Memory B cell (primary cell): ENCODE measurements around the gene FUT1.

ENCODE experiments used
- ATAC-seq: fragments of 150-1000 bp; cut with Tn5 transposase; 2 replicates; pipeline ENCODE4 v1.10.0; 2021; ENCODE audit warnings: low read depth, mild to moderate bottlenecking, moderate library complexity
- DNase-seq, 2 donors: peaks; one replicate each; pipeline ENCODE4 v3.0.0; 2022; ENCODE audit warnings: low spot score in 2 of 2
- H3K27ac Mint-ChIP-seq: one replicate; pipeline ENCODE4 v1.8.0; 2022; ENCODE audit warnings: mild to moderate bottlenecking, moderate library complexity, mixed read lengths
- H3K27me3 Mint-ChIP-seq: one replicate; pipeline ENCODE4 v1.8.0; 2022; ENCODE audit warnings: mixed read lengths
- H3K36me3 Mint-ChIP-seq: one replicate; pipeline ENCODE4 v1.8.0; 2022; ENCODE audit warnings: mild to moderate bottlenecking, mixed read lengths
- H3K4me1 Mint-ChIP-seq: one replicate; pipeline ENCODE4 v1.8.0; 2022; ENCODE audit warnings: mixed read lengths
- H3K4me3 Mint-ChIP-seq: one replicate; pipeline ENCODE4 v1.8.0; 2022; ENCODE audit warnings: mild to moderate bottlenecking, moderate library complexity, mixed read lengths
- H3K9me3 Mint-ChIP-seq: one replicate; pipeline ENCODE4 v1.8.0; 2022; ENCODE audit warnings: mixed read lengths

Gene FUT1

DNA sequence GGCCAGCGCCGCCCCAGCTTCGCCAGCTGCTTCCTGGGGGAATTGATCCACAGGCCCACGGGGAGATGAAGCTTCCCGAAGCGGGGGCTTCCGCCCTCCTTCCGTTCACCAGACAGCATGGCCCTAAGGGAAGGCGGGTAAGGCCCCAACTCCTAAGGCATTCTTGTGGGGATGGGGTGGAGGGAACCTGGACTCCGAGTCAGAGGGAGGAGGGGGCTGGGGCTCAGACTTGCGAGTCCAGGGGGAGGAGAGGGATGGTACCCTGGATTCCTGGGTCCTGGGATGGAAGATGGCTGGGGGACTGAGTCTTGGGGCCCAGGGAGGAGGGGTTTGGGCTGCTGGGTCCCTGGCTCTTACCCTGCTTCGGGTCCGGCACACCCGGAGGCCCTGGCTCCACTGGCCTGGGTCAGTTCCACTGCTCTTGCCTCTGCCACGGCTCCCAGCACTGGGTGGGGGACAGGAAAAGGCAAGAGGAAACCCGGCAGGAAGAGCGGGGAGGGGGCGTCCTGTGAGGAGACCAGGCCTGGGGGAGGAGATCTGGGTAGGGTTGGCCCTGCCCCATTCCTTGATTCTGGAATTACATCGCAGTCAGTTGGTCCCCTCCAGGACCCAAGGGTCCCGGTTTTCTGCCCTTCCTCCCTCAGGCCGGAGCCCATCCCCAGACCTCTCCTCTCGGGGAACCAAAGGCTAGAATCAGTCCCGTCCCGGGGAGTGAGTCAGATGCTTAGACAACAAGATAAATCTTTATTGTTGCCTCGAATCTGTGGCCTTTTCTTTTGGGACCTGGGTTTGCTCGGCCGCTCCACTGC is 12.1 kb downstream of the FUT1 start, which contains the start of gene RASIP1:
TSS of gene RASIP1 (minus strand) at position 447 of the 809 bp plus-strand sequence. CDS start at position 119, 328 bp downstream.
- no peak for DNase-seq
- H3K4me1 Mint-ChIP-seq: peaks cover 10% of the 10 kb centered on the region
- peak within 1 kb of the TSS; percentile 50 for H3K4me3 Mint-ChIP-seq
- no peak for ATAC-seq
- no peak within 1 kb of the TSS for H3K27ac Mint-ChIP-seq
- peaks cover 10% of the 10 kb centered on the region for H3K27me3 Mint-ChIP-seq
- H3K9me3 Mint-ChIP-seq: peaks cover 1% of the 10 kb centered on the region
- H3K36me3 Mint-ChIP-seq: no peaks in the 10 kb centered on the region

- H3K27me3 Mint-ChIP-seq: peaks cover 8% of the 10 kb centered on the region
- H3K36me3 Mint-ChIP-seq: no peaks in the 10 kb centered on the region
- ATAC-seq (no peak), DNase-seq (no peak)
- H3K27ac Mint-ChIP-seq: no peak overlapping the region
- peaks cover 10% of the 10 kb centered on the region for H3K4me1 Mint-ChIP-seq
- H3K9me3 Mint-ChIP-seq: peaks cover 1% of the 10 kb centered on the region
- H3K4me3 Mint-ChIP-seq: peak overlapping the region; percentile 50
Measured at GRCh38 chr19:48739404-48740163, 12.9 kb downstream of the FUT1 start.

DNA sequence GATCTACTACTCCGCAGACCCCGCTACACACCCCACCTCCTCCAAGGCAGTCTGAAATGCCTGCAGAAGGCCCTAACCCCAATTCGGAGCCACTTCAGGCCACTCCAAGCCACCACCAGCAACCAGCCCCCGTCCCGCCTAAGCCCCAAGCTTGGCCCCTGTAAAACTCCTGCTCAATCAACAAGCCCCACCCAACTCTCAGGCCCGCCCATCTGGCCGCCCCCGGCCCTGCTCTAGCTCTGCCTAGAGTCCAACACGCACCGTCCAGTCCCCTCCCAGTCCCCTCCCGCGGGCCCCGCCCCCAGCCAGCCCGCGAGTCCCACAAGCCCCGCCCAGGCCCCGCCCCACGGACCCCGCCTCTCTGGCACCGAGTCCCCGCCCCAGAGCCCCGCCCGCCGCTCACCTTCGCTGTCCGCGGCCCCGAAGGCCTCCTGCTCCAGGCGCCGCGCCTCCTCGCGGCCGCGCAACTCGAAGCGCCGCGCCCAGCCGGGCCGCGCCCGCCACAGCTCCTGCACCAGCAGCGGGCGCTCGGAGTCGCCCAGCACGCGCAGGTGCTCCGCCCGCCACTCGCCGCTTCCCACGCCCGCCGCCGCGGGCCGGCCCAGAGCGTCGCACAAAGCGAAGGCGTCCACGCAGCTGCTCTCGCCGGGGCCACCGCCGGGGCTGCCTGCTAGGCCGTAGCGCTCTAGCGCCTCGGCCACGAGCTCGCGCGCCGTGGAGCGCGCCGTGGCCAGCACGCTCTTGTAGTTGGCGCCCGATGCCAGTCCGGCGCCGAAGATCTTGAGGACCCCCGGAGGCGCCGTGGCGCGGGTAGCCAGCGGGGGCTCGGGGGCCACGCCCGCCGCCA is 13.7 kb downstream of the FUT1 start:
- Mint-ChIP-seq H3K27me3 (peaks cover 4% of the 10 kb centered on the region), H3K4me1 (peaks cover 10% of the 10 kb centered on the region), H3K36me3 (no peaks in the 10 kb centered on the region), H3K27ac (no peak overlapping the region), H3K9me3 (peaks cover 1% of the 10 kb centered on the region), H3K4me3 (peak overlapping the region; percentile 54)
- peak; percentile 89 for ATAC-seq
- peak; percentile 75 to 78 for DNase-seq

GRCh38 chr19:48737360-48737998 is 15.0 kb downstream of the FUT1 start:
- H3K27me3 Mint-ChIP-seq: no peaks in the 10 kb centered on the region
- peaks cover 1% of the 10 kb centered on the region for H3K9me3 Mint-ChIP-seq
- H3K4me3 Mint-ChIP-seq: no peak overlapping the region
- ATAC-seq (no peak), DNase-seq (no peak)
- H3K36me3 Mint-ChIP-seq: no peaks in the 10 kb centered on the region
- H3K27ac Mint-ChIP-seq: no peak overlapping the region
- H3K4me1 Mint-ChIP-seq: peaks cover 10% of the 10 kb centered on the region

GRCh38 chr19:48735031-48735615 is 17.3 kb downstream of the FUT1 start:
- peaks cover 6% of the 10 kb centered on the region for H3K4me1 Mint-ChIP-seq
- ATAC-seq: no peak
- DNase-seq: no peak
- no peak overlapping the region for H3K4me3 Mint-ChIP-seq
- H3K27ac Mint-ChIP-seq: no peak overlapping the region
- H3K9me3 Mint-ChIP-seq: peaks cover 1% of the 10 kb centered on the region
- no peaks in the 10 kb centered on the region for H3K36me3 Mint-ChIP-seq
- H3K27me3 Mint-ChIP-seq: no peaks in the 10 kb centered on the region

DNA sequence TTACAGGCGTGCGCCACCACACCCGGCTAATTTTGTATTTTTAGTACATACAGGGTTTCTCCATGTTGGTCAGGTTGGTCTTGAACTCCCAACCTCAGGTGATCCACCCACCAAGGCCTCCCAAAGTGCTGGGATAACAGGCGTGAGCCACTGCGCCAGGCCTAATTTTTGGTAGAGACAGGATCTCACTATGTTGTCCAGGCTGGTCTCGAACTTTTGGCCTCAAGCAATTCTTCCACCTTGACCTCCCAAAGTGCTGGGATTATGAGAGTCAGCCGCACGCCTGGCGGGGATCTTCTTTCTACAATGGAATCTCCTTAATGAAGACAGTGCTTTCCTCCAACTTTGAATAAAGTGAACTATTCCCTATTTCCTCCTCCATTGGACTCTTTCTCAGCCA is 17.8 kb downstream of the FUT1 start:
- H3K4me3 Mint-ChIP-seq: no peak overlapping the region
- H3K9me3 Mint-ChIP-seq: peaks cover 1% of the 10 kb centered on the region
- H3K27me3 Mint-ChIP-seq: no peaks in the 10 kb centered on the region
- H3K4me1 Mint-ChIP-seq: peaks cover 3% of the 10 kb centered on the region
- ATAC-seq (no peak), DNase-seq (no peak)
- H3K36me3 Mint-ChIP-seq: no peaks in the 10 kb centered on the region
- H3K27ac Mint-ChIP-seq: no peak overlapping the region

GRCh38 chr19:48731452-48731851 is 21.0 kb downstream of the FUT1 start:
- Mint-ChIP-seq H3K27ac (no peak overlapping the region), H3K27me3 (no peaks in the 10 kb centered on the region), H3K36me3 (peaks cover 5% of the 10 kb centered on the region), H3K4me3 (no peak overlapping the region), H3K9me3 (peaks cover 4% of the 10 kb centered on the region), H3K4me1 (peaks cover 3% of the 10 kb centered on the region)
- ATAC-seq (no peak), DNase-seq (no peak)

- peaks cover 14% of the 10 kb centered on the region for H3K4me1 Mint-ChIP-seq
- no peaks in the 10 kb centered on the region for H3K27me3 Mint-ChIP-seq
- DNase-seq (no peak), ATAC-seq (no peak)
- peaks cover 12% of the 10 kb centered on the region for H3K9me3 Mint-ChIP-seq
- H3K4me3 Mint-ChIP-seq: no peak overlapping the region
- peaks cover 13% of the 10 kb centered on the region for H3K36me3 Mint-ChIP-seq
- no peak overlapping the region for H3K27ac Mint-ChIP-seq
Measured at GRCh38 chr19:48728911-48729664, 23.4 kb downstream of the FUT1 start.

- no peaks in the 10 kb centered on the region for H3K27me3 Mint-ChIP-seq
- peaks cover 13% of the 10 kb centered on the region for H3K36me3 Mint-ChIP-seq
- ATAC-seq (peak; percentile 82), DNase-seq (peak in 1 of 2 donors; percentile 44)
- no peak overlapping the region for H3K4me3 Mint-ChIP-seq
- H3K4me1 Mint-ChIP-seq: peaks cover 14% of the 10 kb centered on the region
- peaks cover 12% of the 10 kb centered on the region for H3K9me3 Mint-ChIP-seq
- peak overlapping the region; percentile 71 for H3K27ac Mint-ChIP-seq
Measured at GRCh38 chr19:48726556-48726955, 25.9 kb downstream of the FUT1 start.

DNA sequence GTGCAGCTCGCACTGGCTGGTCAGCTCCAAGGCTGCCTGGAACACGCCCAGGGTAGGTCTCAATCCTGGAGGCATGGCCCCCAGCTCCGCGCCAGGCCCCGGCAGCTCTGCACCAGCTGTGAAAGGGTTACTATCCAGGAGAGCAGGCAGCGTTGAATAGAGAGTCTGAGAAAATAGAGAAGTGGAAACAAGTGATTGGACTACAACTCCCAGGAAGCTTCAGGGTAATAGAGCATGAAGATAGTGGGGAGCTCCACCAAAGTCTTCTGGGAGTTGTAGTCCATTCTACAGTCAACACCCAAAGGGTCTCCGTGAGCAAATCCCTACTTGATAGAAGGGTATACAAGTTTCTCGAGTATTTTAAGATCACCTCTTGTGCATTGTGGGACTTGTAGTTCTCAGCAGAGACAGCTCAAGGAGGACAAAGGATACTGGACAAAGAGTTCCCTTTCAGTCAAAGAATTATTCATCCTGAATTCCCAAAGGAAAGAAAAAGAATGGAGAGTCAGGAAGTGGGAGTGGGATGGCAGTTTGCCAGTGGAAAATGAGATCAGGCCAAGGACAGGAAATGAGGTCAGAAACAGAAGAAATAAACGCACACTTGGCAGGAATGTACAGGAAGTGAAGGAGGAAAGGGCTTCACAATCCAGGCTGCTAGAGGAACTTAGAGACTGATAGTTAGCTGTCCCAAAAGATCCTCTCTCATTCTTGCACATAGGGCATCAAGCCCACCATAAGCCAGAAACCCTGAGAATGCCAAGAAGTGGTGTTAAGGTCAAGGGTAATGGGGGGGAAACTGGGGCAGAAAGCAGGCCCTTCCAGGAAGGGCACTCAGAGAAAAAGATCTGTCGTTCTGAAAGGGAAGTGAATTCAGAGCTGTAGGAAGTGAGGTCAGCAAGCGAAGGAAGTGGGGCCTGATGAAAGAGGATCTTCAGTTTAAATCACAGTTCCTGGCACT is 27.4 kb downstream of the FUT1 start:
- Mint-ChIP-seq H3K27me3 (no peaks in the 10 kb centered on the region), H3K4me3 (peak overlapping the region; percentile 43), H3K27ac (peak overlapping the region; percentile 75), H3K9me3 (peaks cover 12% of the 10 kb centered on the region), H3K36me3 (peaks cover 13% of the 10 kb centered on the region), H3K4me1 (peaks cover 18% of the 10 kb centered on the region)
- ATAC-seq (peak; percentile 53), DNase-seq (peak in 1 of 2 donors; percentile 66)

- H3K27me3 Mint-ChIP-seq: no peaks in the 10 kb centered on the region
- H3K4me3 Mint-ChIP-seq: no peak overlapping the region
- H3K36me3 Mint-ChIP-seq: peaks cover 11% of the 10 kb centered on the region
- DNase-seq: no peak
- peaks cover 18% of the 10 kb centered on the region for H3K4me1 Mint-ChIP-seq
- no peak for ATAC-seq
- no peak overlapping the region for H3K27ac Mint-ChIP-seq
- H3K9me3 Mint-ChIP-seq: peaks cover 12% of the 10 kb centered on the region
Measured at GRCh38 chr19:48722196-48722708, 30.2 kb downstream of the FUT1 start.
